K562 (cell line): ENCODE measurements around the gene NIPBL. TPM values are rescaled to one million over a fixed set of nuclear protein-coding genes. Genes with fewer than 3 reads are reported as not detected.

Experiments
- BCOR ChIP-seq: fragments of 450-650 bp; IDR thresholded peaks from 2 replicates; pipeline ENCODE4 v1.6.1; 2016
- BDP1 ChIP-seq: IDR thresholded peaks from 3 replicates; pipeline ENCODE4 v1.6.1; 2011; ENCODE audit not compliant: insufficient read length, insufficient read depth
- CCNT2 ChIP-seq: IDR thresholded peaks from 2 replicates; pipeline ENCODE4 v1.6.1; 2011; ENCODE audit warnings: borderline replicate concordance, low read depth, mild to moderate bottlenecking, moderate library complexity, mixed read lengths, low read length; ENCODE audit not compliant: insufficient read length; ENCODE audit errors: extremely low read depth
- CHD1 ChIP-seq: fragments of 200-600 bp; sonication (generic); IDR thresholded peaks from one replicate; pipeline ENCODE4 v1.6.1; 2012; ENCODE audit warnings: mild to moderate bottlenecking, moderate library complexity, low read length, inconsistent platforms
- CREM ChIP-seq: IDR thresholded peaks from 2 replicates; pipeline ENCODE4 v1.6.1; 2014; ENCODE audit warnings: antibody characterized with exemption, low read depth
- ESRRA ChIP-seq: fragments of 450-650 bp; IDR thresholded peaks from 2 replicates; pipeline ENCODE4 v1.6.1; 2014; ENCODE audit warnings: low read depth, mild to moderate bottlenecking, moderate library complexity, borderline replicate concordance
- HDAC8 ChIP-seq: fragments of 450-650 bp; IDR thresholded peaks from 2 replicates; pipeline ENCODE4 v1.6.1; 2016; ENCODE audit warnings: mild to moderate bottlenecking, missing genetic modification characterization, moderate library complexity, missing compliant biosample characterization
- HSF4 ChIP-seq: fragments of 250-450 bp; sonication (Bioruptor Pico); IDR thresholded peaks from 2 replicates; pipeline ENCODE4 v2.1.2; 2022; ENCODE audit warnings: mild to moderate bottlenecking, moderate library complexity, borderline replicate concordance
- JUNB ChIP-seq: fragments of 450-650 bp; formaldehyde crosslinking; conservative IDR thresholded peaks from 2 replicates; pipeline ENCODE4 v1.4.0; 2020; ENCODE audit warnings: mild to moderate bottlenecking
- KAT8 ChIP-seq: fragments of 450-650 bp; IDR thresholded peaks from 2 replicates; pipeline ENCODE4 v1.6.1; 2016; ENCODE audit warnings: low read depth, mild to moderate bottlenecking
- MAFF ChIP-seq: IDR thresholded peaks from 2 replicates; pipeline ENCODE4 v1.6.1; 2012; ENCODE audit warnings: low read length, improper control_type of control experiment
- MTA2 ChIP-seq: fragments of 450-650 bp; IDR thresholded peaks from 2 replicates; pipeline ENCODE4 v1.6.1; 2016; ENCODE audit warnings: low read depth
- NCOR1 ChIP-seq: fragments of 450-650 bp; IDR thresholded peaks from 2 replicates; pipeline ENCODE4 v1.6.1; 2016; ENCODE audit warnings: mild to moderate bottlenecking, moderate library complexity
- PHB2 ChIP-seq: fragments of 450-650 bp; IDR thresholded peaks from 2 replicates; pipeline ENCODE4 v1.6.1; 2017; ENCODE audit warnings: low read depth
- PHF21A ChIP-seq: fragments of 450-650 bp; IDR thresholded peaks from 2 replicates; pipeline ENCODE4 v1.6.1; 2017; ENCODE audit warnings: low read depth, borderline replicate concordance
- POLR2A ChIP-seq: fragments of 450-650 bp; conservative IDR thresholded peaks from 2 replicates; pipeline ENCODE4 v1.6.1; 2016
- POLR2B ChIP-seq: fragments of 450-650 bp; IDR thresholded peaks from 2 replicates; pipeline ENCODE4 v1.6.1; 2018; ENCODE audit warnings: low read depth; ENCODE audit not compliant: partially characterized antibody
- PREB ChIP-seq: sonication (generic); formaldehyde crosslinking; IDR thresholded peaks from 2 replicates; pipeline ENCODE4 v1.8.1; 2023; ENCODE audit warnings: mild to moderate bottlenecking, missing genetic modification reagents
- PTBP1 ChIP-seq: fragments of 200-400 bp; formaldehyde crosslinking; IDR thresholded peaks from 2 replicates; pipeline ENCODE4 v1.6.1; 2017; ENCODE audit warnings: low read depth, low read length
- RAD21 ChIP-seq, 2 experiments: fragments of 250-450 bp in 1 of 2; fragments of 450-650 bp in 1 of 2; sonication (Bioruptor Pico) in 1 of 2; formaldehyde crosslinking in 1 of 2; IDR thresholded peaks in 1 of 2; conservative IDR thresholded peaks in 1 of 2; 2 replicates each; pipeline versions ENCODE4 v1.4.0 to v1.8.0; 2020 to 2022; ENCODE audit warnings: mild to moderate bottlenecking in 2 of 2, moderate library complexity in 1 of 2
- RB1 ChIP-seq: fragments of 450-650 bp; IDR thresholded peaks from 2 replicates; pipeline ENCODE4 v1.6.1; 2017; ENCODE audit warnings: low read depth, mild to moderate bottlenecking
- SREBF2 ChIP-seq: sonication (generic); formaldehyde crosslinking; IDR thresholded peaks from 2 replicates; pipeline ENCODE4 v1.4.0; 2020; ENCODE audit warnings: mild to moderate bottlenecking, missing genetic modification reagents
- SUPT5H ChIP-seq: fragments of 450-650 bp; IDR thresholded peaks from 2 replicates; pipeline ENCODE4 v1.6.1; 2016
- TCF7 ChIP-seq: sonication (generic); IDR thresholded peaks from 2 replicates; pipeline ENCODE4 v1.6.1; 2016; ENCODE audit warnings: antibody characterized with exemption, borderline replicate concordance
- THAP7 ChIP-seq: fragments of 250-450 bp; sonication (Bioruptor Pico); IDR thresholded peaks from 2 replicates; pipeline ENCODE4 v1.5.0; 2021
- UBTF ChIP-seq, 2 experiments: IDR thresholded peaks; 2 replicates each; pipeline ENCODE4 v1.6.1; 2012; ENCODE audit warnings: improper control_type of control experiment in 2 of 2, low read depth in 2 of 2, low read length in 2 of 2, borderline replicate concordance in 1 of 2
- ZC3H4 ChIP-seq: sonication (generic); formaldehyde crosslinking; IDR thresholded peaks from 2 replicates; pipeline ENCODE4 v1.9.0; 2021; ENCODE audit warnings: missing genetic modification reagents, borderline replicate concordance
- ZNF589 ChIP-seq: fragments of 200-800 bp; sonication (Bioruptor generic); IDR thresholded peaks from 2 replicates; pipeline ENCODE4 v1.6.1; 2016; ENCODE audit warnings: low read depth, missing genetic modification characterization, missing compliant biosample characterization
- polyA plus RNA-seq, 8 experiments: library from polyadenylated mRNA; depleted of rRNA in 4 of 8; stranded (reverse) in 5 of 8; unstranded in 3 of 8; fragments of >200 nt; fragmentation: Nextera tagmentation in 2 of 8; fragmentation: Illumina TruSeq in 1 of 8; extraction: Ambion mirVana in 2 of 8; extraction: Trizol in 1 of 8; gene quantifications; 2 replicates each; pipeline versions ENCODE4 v1.2.1 to v1.2.3, GENCODE V29; 2011 to 2014; ENCODE audit warnings: inconsistent platforms in 1 of 8, missing spikeins in 1 of 8
- total RNA-seq, 7 experiments: library from RNA; depleted of rRNA in 6 of 7; stranded (reverse); fragments of >200 nt in 6 of 7; fragmentation: Illumina TruSeq in 2 of 7; extraction: Trizol in 2 of 7; gene quantifications; 2 replicates each; pipeline versions ENCODE4 v1.2.1 to v1.2.3, GENCODE V29; 2011 to 2021; ENCODE audit warnings: low replicate concordance in 1 of 7

The NIPBL gene
- total and polyA plus RNA-seq, 9 of the 15 experiments (the other 6 are each of a cell fraction or from before 2014, with no cell fraction given): 12.9 to 56.7 (median 38.9) TPM

- peak; percentile 31 for TF ChIP-seq CREM
- no peak for TF ChIP-seq TCF7
- no peak for TF ChIP-seq JUNB (CRISPR knock-in tag)
- TF ChIP-seq RB1: peak; percentile 77
- no peak for TF ChIP-seq PHB2
- TF ChIP-seq HDAC8 (tag): no peak
- TF ChIP-seq CHD1: peak; percentile 91
- TF ChIP-seq PHF21A: no peak
- TF ChIP-seq PREB (CRISPR knock-in tag): no peak
- TF ChIP-seq KAT8: no peak
- no peak for TF ChIP-seq ESRRA
- 0 out of 2 replicates have a peak, but pooled peaks have one; percentile 4 for TF ChIP-seq MTA2
- 0 out of 2 replicates have a peak, but pooled peaks have one; percentile 51 for TF ChIP-seq ZC3H4 (CRISPR knock-in tag)
- no peak for TF ChIP-seq POLR2B
- TF ChIP-seq SREBF2: no peak
- TF ChIP-seq ZNF589 (CRISPR knock-in tag): peak; percentile 66
- TF ChIP-seq HSF4 (CRISPR knock-in tag): no peak
- 0 out of 2 replicates have a peak, but pooled peaks have one; percentile 20 for TF ChIP-seq POLR2A
- TF ChIP-seq MAFF: no peak
- TF ChIP-seq SUPT5H: no peak
- no peak for TF ChIP-seq PTBP1
- no peak for TF ChIP-seq NCOR1
- peak; percentile 95 to 98; a peak in 3 of 4 replicates for TF ChIP-seq UBTF (IDR thresholded peaks at IDR 0.05; ENCODE audit: borderline replicate concordance in 1 of 2, low read depth in 2 of 2, low read length in 2 of 2)
- no peak for TF ChIP-seq THAP7 (CRISPR knock-in tag)
- TF ChIP-seq BDP1: no peak
- peak; percentile 71 for TF ChIP-seq CCNT2
- TF ChIP-seq BCOR: no peak
- peak; percentile 53 to 64; a peak in 3 of 4 replicates for TF ChIP-seq RAD21 (CRISPR knock-in tag; conservative IDR thresholded peaks at IDR 0.05 in 1 of 2, IDR thresholded peaks at IDR 0.05 in 1 of 2)
These were observed 725 bp upstream of the NIPBL start (continued) for GRCh38 chr5:36875790-36876298.
